Activated T-helper 2 cell treated with anti-CD3 and anti-CD28 coated beads, Interferon-gamma antibody, Interleukin-2, Interleukin-4, amounts not matched to agents 10 μg/mL and 5 μg/mL and 100 μg/mL, durations not matched to agents 14 hours and 24 hours and 36 hours (primary cell): ENCODE data around the gene ADGRA3. TPM values are rescaled to one million over a fixed set of nuclear protein-coding genes. Genes with fewer than 3 reads are reported as not detected.
A peak's percentile ranks its signal among the peaks of the same experiment; 100 is the strongest.

ENCODE experiments used
- DNase-seq: peaks from one replicate; pipeline ENCODE4 v3.0.0; 2021; ENCODE audit warnings: low spot score
- H3K27ac Mint-ChIP-seq: one replicate; pipeline ENCODE4 v1.8.0; 2021; ENCODE audit warnings: mixed read lengths
- H3K27me3 Mint-ChIP-seq: one replicate; pipeline ENCODE4 v1.8.0; 2021; ENCODE audit warnings: low read depth, mixed read lengths
- H3K36me3 Mint-ChIP-seq: one replicate; pipeline ENCODE4 v1.8.0; 2021; ENCODE audit warnings: low read depth, mixed read lengths
- H3K4me1 Mint-ChIP-seq: one replicate; pipeline ENCODE4 v1.8.0; 2021; ENCODE audit warnings: low read depth, mixed read lengths
- H3K4me3 Mint-ChIP-seq: one replicate; pipeline ENCODE4 v1.8.0; 2021; ENCODE audit warnings: low read depth, mild to moderate bottlenecking, moderate library complexity, mixed read lengths
- H3K9me3 Mint-ChIP-seq: one replicate; pipeline ENCODE4 v1.8.0; 2021; ENCODE audit warnings: mixed read lengths
- intact Hi-C: fragments of 100-400 bp; cut with micrococcal nuclease; formaldehyde crosslinking; loops from one replicate; pipeline ENCODE4 v1.15.1; 2023
- total RNA-seq: library from RNA; stranded (reverse); gene quantifications from 2 replicates; pipeline ENCODE4 v1.2.3, GENCODE V29; 2022

The ADGRA3 gene
- total RNA-seq, 1 donor from 2014 or later = 41.0 TPM

- H3K27ac Mint-ChIP-seq = no peak overlapping the region
- intact Hi-C loops = no loop called here
- peaks cover 31% of the 10 kb centered on the region for H3K36me3 Mint-ChIP-seq
- no peak for DNase-seq
- H3K27me3 Mint-ChIP-seq = no peaks in the 10 kb centered on the region
- H3K4me3 Mint-ChIP-seq = no peak overlapping the region
- peaks cover 18% of the 10 kb centered on the region for H3K4me1 Mint-ChIP-seq
- H3K9me3 Mint-ChIP-seq = no peaks in the 10 kb centered on the region
Measured at GRCh38 chr4:22473268-22473667, 42.6 kb downstream of the ADGRA3 start.

GRCh38 chr4:22471999-22472461, 43.8 kb downstream of the ADGRA3 start:
- H3K27me3 Mint-ChIP-seq = no peaks in the 10 kb centered on the region
- H3K4me1 Mint-ChIP-seq = peaks cover 12% of the 10 kb centered on the region
- no peak overlapping the region for H3K27ac Mint-ChIP-seq
- H3K36me3 Mint-ChIP-seq = peaks cover 37% of the 10 kb centered on the region
- DNase-seq = no peak
- intact Hi-C loops = no loop called here
- H3K9me3 Mint-ChIP-seq = no peaks in the 10 kb centered on the region
- no peak overlapping the region for H3K4me3 Mint-ChIP-seq

GRCh38 chr4:22471419-22471818, 44.4 kb downstream of the ADGRA3 start:
- intact Hi-C loops = no loop called here
- H3K9me3 Mint-ChIP-seq = no peaks in the 10 kb centered on the region
- peaks cover 12% of the 10 kb centered on the region for H3K4me1 Mint-ChIP-seq
- peaks cover 38% of the 10 kb centered on the region for H3K36me3 Mint-ChIP-seq
- no peaks in the 10 kb centered on the region for H3K27me3 Mint-ChIP-seq
- no peak overlapping the region for H3K4me3 Mint-ChIP-seq
- DNase-seq = no peak
- no peak overlapping the region for H3K27ac Mint-ChIP-seq

- Mint-ChIP-seq H3K36me3 (peaks cover 56% of the 10 kb centered on the region), H3K4me3 (no peak overlapping the region), H3K4me1 (peaks cover 24% of the 10 kb centered on the region), H3K9me3 (no peaks in the 10 kb centered on the region), H3K27me3 (no peaks in the 10 kb centered on the region), H3K27ac (no peak overlapping the region)
- no peak for DNase-seq
- intact Hi-C loops = no loop called here
Measured at GRCh38 chr4:22466581-22466980, 49.3 kb downstream of the ADGRA3 start.

GRCh38 chr4:22465996-22466395, 49.9 kb downstream of the ADGRA3 start:
- no peak for DNase-seq
- Mint-ChIP-seq H3K4me3 (no peak overlapping the region), H3K27ac (no peak overlapping the region), H3K36me3 (peaks cover 60% of the 10 kb centered on the region), H3K9me3 (no peaks in the 10 kb centered on the region), H3K27me3 (no peaks in the 10 kb centered on the region), H3K4me1 (peaks cover 24% of the 10 kb centered on the region)
- intact Hi-C loops = no loop called here

- DNase-seq = no peak
- H3K4me1 Mint-ChIP-seq = peaks cover 24% of the 10 kb centered on the region
- no peaks in the 10 kb centered on the region for H3K9me3 Mint-ChIP-seq
- no peak overlapping the region for H3K27ac Mint-ChIP-seq
- H3K36me3 Mint-ChIP-seq = peaks cover 54% of the 10 kb centered on the region
- intact Hi-C loops = no loop called here
- no peaks in the 10 kb centered on the region for H3K27me3 Mint-ChIP-seq
- H3K4me3 Mint-ChIP-seq = no peak overlapping the region
Measured at GRCh38 chr4:22465349-22465748, 50.5 kb downstream of the ADGRA3 start.

GRCh38 chr4:22463179-22463578, 52.7 kb downstream of the ADGRA3 start:
- peaks cover 30% of the 10 kb centered on the region for H3K4me1 Mint-ChIP-seq
- no peak for DNase-seq
- H3K36me3 Mint-ChIP-seq = peaks cover 44% of the 10 kb centered on the region
- H3K4me3 Mint-ChIP-seq = no peak overlapping the region
- no peaks in the 10 kb centered on the region for H3K27me3 Mint-ChIP-seq
- no peaks in the 10 kb centered on the region for H3K9me3 Mint-ChIP-seq
- intact Hi-C loops = loop anchor here (5.0 kb wide), 1 partner anchor 144 kb away; no protein-coding TSS in a partner anchor
- peak overlapping the region; percentile 35 for H3K27ac Mint-ChIP-seq

GRCh38 chr4:22462688-22463087, 53.2 kb downstream of the ADGRA3 start:
- no peak for DNase-seq
- H3K27me3 Mint-ChIP-seq = no peaks in the 10 kb centered on the region
- intact Hi-C loops = loop anchor here (5.0 kb wide), 1 partner anchor 145 kb away; no protein-coding TSS in a partner anchor

GRCh38 chr4:22460266-22460665, 55.6 kb downstream of the ADGRA3 start:
- H3K36me3 Mint-ChIP-seq = peaks cover 26% of the 10 kb centered on the region
- H3K4me3 Mint-ChIP-seq = no peak overlapping the region
- intact Hi-C loops = loop anchor here (5.0 kb wide), 1 partner anchor 147 kb away; no protein-coding TSS in a partner anchor
- no peak overlapping the region for H3K27ac Mint-ChIP-seq
- H3K9me3 Mint-ChIP-seq = no peaks in the 10 kb centered on the region
- no peaks in the 10 kb centered on the region for H3K27me3 Mint-ChIP-seq
- DNase-seq = no peak
- peaks cover 31% of the 10 kb centered on the region for H3K4me1 Mint-ChIP-seq

More at GRCh38 chr4:22462688-22463087, 53.2 kb downstream of the ADGRA3 start:
- Mint-ChIP-seq H3K4me1 (peaks cover 27% of the 10 kb centered on the region), H3K4me3 (no peak overlapping the region), H3K36me3 (peaks cover 39% of the 10 kb centered on the region), H3K9me3 (no peaks in the 10 kb centered on the region), H3K27ac (peak overlapping the region; percentile 35)

- Mint-ChIP-seq H3K4me1 (peaks cover 32% of the 10 kb centered on the region), H3K9me3 (no peaks in the 10 kb centered on the region), H3K27me3 (no peaks in the 10 kb centered on the region), H3K27ac (no peak overlapping the region), H3K4me3 (no peak overlapping the region), H3K36me3 (peaks cover 27% of the 10 kb centered on the region)
- intact Hi-C loops = loop anchor here (5.0 kb wide), 1 partner anchor 41 kb away; no protein-coding TSS in a partner anchor
- DNase-seq = no peak
Measured at GRCh38 chr4:22458098-22458497, 57.8 kb downstream of the ADGRA3 start.

GRCh38 chr4:22457348-22457747, 58.5 kb downstream of the ADGRA3 start:
- no peak overlapping the region for H3K27ac Mint-ChIP-seq
- no peak for DNase-seq
- no peaks in the 10 kb centered on the region for H3K27me3 Mint-ChIP-seq
- no peak overlapping the region for H3K4me3 Mint-ChIP-seq
- intact Hi-C loops = loop anchor here (5.0 kb wide), 1 partner anchor 40 kb away; no protein-coding TSS in a partner anchor
- H3K36me3 Mint-ChIP-seq = peaks cover 27% of the 10 kb centered on the region
- peaks cover 27% of the 10 kb centered on the region for H3K4me1 Mint-ChIP-seq
- H3K9me3 Mint-ChIP-seq = no peaks in the 10 kb centered on the region

- DNase-seq = no peak
- Mint-ChIP-seq H3K4me3 (no peak overlapping the region), H3K36me3 (peaks cover 30% of the 10 kb centered on the region), H3K4me1 (peaks cover 27% of the 10 kb centered on the region), H3K9me3 (no peaks in the 10 kb centered on the region), H3K27me3 (no peaks in the 10 kb centered on the region), H3K27ac (no peak overlapping the region)
- intact Hi-C loops = loop anchor here (5.0 kb wide), 1 partner anchor 39 kb away; no protein-coding TSS in a partner anchor
Measured at GRCh38 chr4:22456291-22456690, 59.6 kb downstream of the ADGRA3 start.

- Mint-ChIP-seq H3K9me3 (no peaks in the 10 kb centered on the region), H3K36me3 (peaks cover 27% of the 10 kb centered on the region), H3K4me3 (peak overlapping the region; percentile 24), H3K27ac (peak overlapping the region; percentile 53), H3K27me3 (no peaks in the 10 kb centered on the region), H3K4me1 (peaks cover 27% of the 10 kb centered on the region)
- DNase-seq = no peak
- intact Hi-C loops = loop anchor here (1.0 to 5.0 kb wide), 2 partner anchors 11 to 38 kb away; no protein-coding TSS in a partner anchor
Measured at GRCh38 chr4:22454955-22455354, 60.9 kb downstream of the ADGRA3 start.
